Panc1 (cell line): ENCODE data around the gene NDE1. TPM values are rescaled to one million over a fixed set of nuclear protein-coding genes. Genes with fewer than 3 reads are reported as not detected.
A peak's percentile ranks its signal among the peaks of the same experiment; 100 is the strongest.

Experiments used
- ATAC-seq: fragments of 200-7000 bp; cut with Tn5 transposase; 2 replicates; pipeline ENCODE4 v1.9.1; 2020; ENCODE audit warnings: mild to moderate bottlenecking, moderate library complexity
- BruUV-seq: library from RNA; stranded (reverse); fragments of 400-500 nt; replicated peaks from 2 replicates; lab custom pipeline; 2021; lab: Mats Ljungman, UMichigan
- CTCF ChIA-PET: fragments of 300-600 bp; sonication (Branson Sonifier 250); formaldehyde crosslinking; loops from one replicate; lab custom pipeline; 2022; ENCODE audit warnings: antibody characterized with exemption; lab: Charles Lee
- POLR2A ChIA-PET: fragments of 300-600 bp; sonication (Branson Sonifier 250); formaldehyde crosslinking; loops from one replicate; lab custom pipeline; 2022; ENCODE audit warnings: antibody characterized with exemption; lab: Charles Lee
- DNase-seq: peaks from one replicate; pipeline ENCODE4 v3.0.0-alpha.2; 2010; ENCODE audit warnings: low read depth, low spot score
- H3K27ac ChIP-seq: 2 replicates; pipeline ENCODE4 v1.5.1; 2011; ENCODE audit warnings: mild to moderate bottlenecking, low read length, inconsistent platforms
- H3K27me3 ChIP-seq: fragments of 200-500 bp; sonication (Bioruptor generic); 2 replicates; pipeline ENCODE4 v1.6.0; 2014; ENCODE audit warnings: low read length, inconsistent platforms; ENCODE audit not compliant: control insufficient read depth, insufficient read depth
- H3K36me3 ChIP-seq: fragments of 200-500 bp; sonication (Bioruptor generic); 2 replicates; pipeline ENCODE4 v1.5.1; 2014; ENCODE audit warnings: inconsistent platforms, mild to moderate bottlenecking, low read length, moderate library complexity; ENCODE audit not compliant: control insufficient read depth, insufficient read depth
- H3K4me1 ChIP-seq: 2 replicates; pipeline ENCODE4 v1.5.1; 2011; ENCODE audit warnings: inconsistent platforms, mild to moderate bottlenecking, low read length, moderate library complexity; ENCODE audit not compliant: control insufficient read depth, insufficient read depth
- H3K4me3 ChIP-seq, 2 experiments: 2 replicates each; pipeline ENCODE4 v1.5.1; 2011 to 2012; ENCODE audit warnings: low read depth in 2 of 2, low read length in 2 of 2, mild to moderate bottlenecking in 2 of 2, inconsistent platforms in 1 of 2, moderate library complexity in 1 of 2
- H3K9me3 ChIP-seq: fragments of 200-500 bp; sonication (Bioruptor generic); 2 replicates; pipeline ENCODE4 v1.5.1; 2014; ENCODE audit warnings: low read depth, mild to moderate bottlenecking, inconsistent platforms, low read length, moderate library complexity; ENCODE audit not compliant: control insufficient read depth, insufficient read depth
- POLR2AphosphoS5 ChIP-seq: IDR thresholded peaks from 2 replicates; pipeline ENCODE4 v1.6.1; 2012; ENCODE audit warnings: mild to moderate bottlenecking, low read depth, low read length, moderate library complexity
- SIN3A ChIP-seq: IDR thresholded peaks from 2 replicates; pipeline ENCODE4 v1.6.1; 2012; ENCODE audit warnings: low read depth, mild to moderate bottlenecking, low read length, moderate library complexity, borderline replicate concordance; ENCODE audit not compliant: insufficient read depth
- TCF7L2 ChIP-seq: IDR thresholded peaks from 2 replicates; pipeline ENCODE4 v1.6.1; 2011; ENCODE audit warnings: mild to moderate bottlenecking, low read depth, low read length, inconsistent platforms
- in situ Hi-C: cut with HindIII; loops from 2 replicates; pipeline ENCODE4 v1.10.0; 2016; ENCODE audit warnings: low sequenced_read_pairs, low pct_unique_long_range_greater_than_20kb
- intact Hi-C: fragments of 100-400 bp; cut with micrococcal nuclease; formaldehyde crosslinking; loops from one replicate; pipeline ENCODE4 v1.10.0; 2022; ENCODE audit not compliant: unreplicated experiment
- total RNA-seq: library from RNA; stranded (reverse); gene quantifications from one replicate; pipeline ENCODE4 v1.2.1, GENCODE V29; 2021; ENCODE audit not compliant: unreplicated experiment
- TF ChIP-seq, protein P1 (sequence below): fragments of 450-650 bp; IDR thresholded peaks from 2 replicates; pipeline ENCODE4 v1.5.1; 2017; ENCODE audit warnings: mild to moderate bottlenecking
- TF ChIP-seq, protein P2 (sequence below), 2 experiments: IDR thresholded peaks; 2 replicates each; pipeline ENCODE4 v1.6.1; 2011 to 2012; ENCODE audit warnings: low read depth in 2 of 2, control low read depth in 1 of 2, low read length in 1 of 2, mild to moderate bottlenecking in 1 of 2, moderate library complexity in 1 of 2; ENCODE audit not compliant: insufficient read depth in 1 of 2

The NDE1 gene
- total RNA-seq, 1 experiment from 2014 or later, result 99.1 TPM

DNA sequence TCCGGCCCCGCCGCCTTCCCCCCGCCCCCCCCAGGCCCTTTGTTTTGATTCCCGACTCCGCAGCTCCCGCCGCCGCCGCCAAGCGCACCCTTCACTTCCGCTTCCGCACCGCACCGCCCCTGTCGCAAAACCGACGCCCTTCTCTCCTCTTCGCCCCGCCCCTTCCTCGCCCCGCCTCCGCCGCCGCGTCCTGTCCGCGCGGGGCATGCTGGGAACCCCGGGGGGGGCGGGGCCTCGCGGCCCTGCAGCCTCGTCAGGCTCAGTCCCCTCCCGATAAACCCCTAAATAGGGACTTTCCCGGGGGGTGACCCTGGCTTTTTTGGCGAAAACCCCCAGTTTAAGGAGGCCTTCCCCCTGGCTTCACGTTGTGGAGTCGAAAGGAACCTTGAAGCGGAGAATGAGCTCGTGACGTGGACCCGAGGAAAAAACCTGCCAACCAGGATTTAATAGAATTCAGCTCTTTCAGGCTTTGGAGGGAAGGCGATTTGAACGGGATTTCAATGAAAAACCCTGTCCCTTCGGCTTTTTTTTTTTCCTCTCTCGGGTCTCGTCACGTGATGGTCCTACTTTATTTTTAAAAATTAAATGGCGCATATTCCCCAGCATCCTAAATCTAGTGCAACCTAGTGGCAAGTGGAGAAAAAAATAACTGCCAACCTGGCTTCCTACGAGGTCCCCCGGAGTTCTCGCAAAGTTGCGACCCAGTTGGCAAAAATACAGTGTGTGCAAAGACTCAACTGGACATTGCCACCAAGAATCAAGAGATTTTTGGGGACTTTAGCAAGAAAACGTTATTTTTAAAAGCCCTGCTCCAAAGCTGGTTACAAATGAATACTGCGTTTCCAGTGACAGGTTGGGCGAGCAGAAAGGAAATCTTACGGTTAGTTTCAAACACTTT, 6.7 kb upstream of the NDE1 start, which contains the start of gene MARF1:
Gene MARF1 (minus strand): TSS at position 107 of the 898 bp plus-strand sequence. CDS start 3,921 bp downstream, outside the sequence.
- Histone ChIP-seq H3K9me3 (no peaks in the 10 kb centered on the region), H3K4me3 (peak within 1 kb of the TSS; percentile 68 to 82), H3K4me1 (peaks cover 46% of the 10 kb centered on the region), H3K27me3 (no peaks in the 10 kb centered on the region), H3K27ac (peak within 1 kb of the TSS; percentile 99), H3K36me3 (peaks cover 3% of the 10 kb centered on the region; the same call in 1 of the 2 replicates)
- POLR2A ChIA-PET, result interaction anchor here (0.6 to 1.0 kb wide), 6 partner anchors 17 to 569 kb away, joined by 4 to 22 read pairs (median 6); no protein-coding TSS in a partner anchor
- CTCF ChIA-PET, result interaction anchor here (0.6 to 1.0 kb wide), 5 partner anchors 17 to 148 kb away, joined by 3 to 5 read pairs (median 4); no protein-coding TSS in a partner anchor
- in situ Hi-C loops (no loop called here), intact Hi-C loops (loop anchor here (5.0 kb wide), 1 partner anchor 51 kb away; no protein-coding TSS in a partner anchor)
- ATAC-seq, result peak; percentile 84
- BruUV-seq, result TSS peak; percentile 95
- DNase-seq, result peak; percentile 67
- TF ChIP-seq POLR2AphosphoS5, result peak; percentile 98
- TF ChIP-seq, protein P1, sequence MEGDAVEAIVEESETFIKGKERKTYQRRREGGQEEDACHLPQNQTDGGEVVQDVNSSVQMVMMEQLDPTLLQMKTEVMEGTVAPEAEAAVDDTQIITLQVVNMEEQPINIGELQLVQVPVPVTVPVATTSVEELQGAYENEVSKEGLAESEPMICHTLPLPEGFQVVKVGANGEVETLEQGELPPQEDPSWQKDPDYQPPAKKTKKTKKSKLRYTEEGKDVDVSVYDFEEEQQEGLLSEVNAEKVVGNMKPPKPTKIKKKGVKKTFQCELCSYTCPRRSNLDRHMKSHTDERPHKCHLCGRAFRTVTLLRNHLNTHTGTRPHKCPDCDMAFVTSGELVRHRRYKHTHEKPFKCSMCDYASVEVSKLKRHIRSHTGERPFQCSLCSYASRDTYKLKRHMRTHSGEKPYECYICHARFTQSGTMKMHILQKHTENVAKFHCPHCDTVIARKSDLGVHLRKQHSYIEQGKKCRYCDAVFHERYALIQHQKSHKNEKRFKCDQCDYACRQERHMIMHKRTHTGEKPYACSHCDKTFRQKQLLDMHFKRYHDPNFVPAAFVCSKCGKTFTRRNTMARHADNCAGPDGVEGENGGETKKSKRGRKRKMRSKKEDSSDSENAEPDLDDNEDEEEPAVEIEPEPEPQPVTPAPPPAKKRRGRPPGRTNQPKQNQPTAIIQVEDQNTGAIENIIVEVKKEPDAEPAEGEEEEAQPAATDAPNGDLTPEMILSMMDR, result peak; percentile 75
- TF ChIP-seq, protein P2, sequence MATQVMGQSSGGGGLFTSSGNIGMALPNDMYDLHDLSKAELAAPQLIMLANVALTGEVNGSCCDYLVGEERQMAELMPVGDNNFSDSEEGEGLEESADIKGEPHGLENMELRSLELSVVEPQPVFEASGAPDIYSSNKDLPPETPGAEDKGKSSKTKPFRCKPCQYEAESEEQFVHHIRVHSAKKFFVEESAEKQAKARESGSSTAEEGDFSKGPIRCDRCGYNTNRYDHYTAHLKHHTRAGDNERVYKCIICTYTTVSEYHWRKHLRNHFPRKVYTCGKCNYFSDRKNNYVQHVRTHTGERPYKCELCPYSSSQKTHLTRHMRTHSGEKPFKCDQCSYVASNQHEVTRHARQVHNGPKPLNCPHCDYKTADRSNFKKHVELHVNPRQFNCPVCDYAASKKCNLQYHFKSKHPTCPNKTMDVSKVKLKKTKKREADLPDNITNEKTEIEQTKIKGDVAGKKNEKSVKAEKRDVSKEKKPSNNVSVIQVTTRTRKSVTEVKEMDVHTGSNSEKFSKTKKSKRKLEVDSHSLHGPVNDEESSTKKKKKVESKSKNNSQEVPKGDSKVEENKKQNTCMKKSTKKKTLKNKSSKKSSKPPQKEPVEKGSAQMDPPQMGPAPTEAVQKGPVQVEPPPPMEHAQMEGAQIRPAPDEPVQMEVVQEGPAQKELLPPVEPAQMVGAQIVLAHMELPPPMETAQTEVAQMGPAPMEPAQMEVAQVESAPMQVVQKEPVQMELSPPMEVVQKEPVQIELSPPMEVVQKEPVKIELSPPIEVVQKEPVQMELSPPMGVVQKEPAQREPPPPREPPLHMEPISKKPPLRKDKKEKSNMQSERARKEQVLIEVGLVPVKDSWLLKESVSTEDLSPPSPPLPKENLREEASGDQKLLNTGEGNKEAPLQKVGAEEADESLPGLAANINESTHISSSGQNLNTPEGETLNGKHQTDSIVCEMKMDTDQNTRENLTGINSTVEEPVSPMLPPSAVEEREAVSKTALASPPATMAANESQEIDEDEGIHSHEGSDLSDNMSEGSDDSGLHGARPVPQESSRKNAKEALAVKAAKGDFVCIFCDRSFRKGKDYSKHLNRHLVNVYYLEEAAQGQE (IDR thresholded peaks at IDR 0.05; ENCODE audit: insufficient read depth in 1 of 2, low read depth in 2 of 2, low read length in 1 of 2), result no peak
- TF ChIP-seq TCF7L2, result no peak
- peak; percentile 83; the same call in 1 of the 2 replicates for TF ChIP-seq SIN3A

DNA sequence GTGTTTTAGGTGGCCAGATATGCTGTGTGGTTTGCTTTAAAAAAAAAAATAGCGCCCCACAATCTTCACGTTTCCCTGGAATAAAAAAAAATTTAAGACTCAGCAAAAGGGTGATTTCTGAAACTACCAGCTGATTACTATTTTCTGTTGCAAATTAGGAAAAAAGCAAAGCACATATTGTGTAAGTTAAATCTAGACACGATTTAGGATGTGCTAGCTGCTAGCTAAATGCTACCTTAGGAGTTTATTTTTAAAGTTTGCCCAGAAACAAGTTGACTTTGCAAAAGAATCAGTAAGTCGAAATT, 6.1 kb upstream of the NDE1 start:
- H3K27me3 ChIP-seq, result no peaks in the 10 kb centered on the region
- H3K27ac ChIP-seq, result peak overlapping the region; percentile 99
- in situ Hi-C loops, result no loop called here
- intact Hi-C loops, result loop anchor here (5.0 kb wide), 1 partner anchor 52 kb away; no protein-coding TSS in a partner anchor
- TF ChIP-seq TCF7L2 (no peak), POLR2AphosphoS5 (no peak), SIN3A (no peak)
- TF ChIP-seq, protein P2 (IDR thresholded peaks at IDR 0.05; ENCODE audit: insufficient read depth in 1 of 2, low read depth in 2 of 2, low read length in 1 of 2), result no peak
- TF ChIP-seq, protein P1, result no peak
- H3K4me1 ChIP-seq, result peaks cover 46% of the 10 kb centered on the region
- ChIA-PET POLR2A (interaction anchor here (1.0 kb wide), 1 partner anchor 46 kb away, joined by 5 read pairs; no protein-coding TSS in a partner anchor), CTCF (interaction anchor here (0.6 to 1.0 kb wide), 3 partner anchors 17 to 50 kb away, joined by 3 to 5 read pairs (median 4); no protein-coding TSS in a partner anchor)
- H3K36me3 ChIP-seq, result no peaks in the 10 kb centered on the region; the same call in 1 of the 2 replicates
- no peaks in the 10 kb centered on the region for H3K9me3 ChIP-seq
- no peak for ATAC-seq
- peak overlapping the region; percentile 68 to 82 for H3K4me3 ChIP-seq
- no TSS peak for BruUV-seq
- no peak for DNase-seq
